NB4 (cell line): ENCODE measurements around the gene RCN2.

Experiments
- DNase-seq: peaks from one replicate; pipeline ENCODE4 v3.0.0; 2010; ENCODE audit warnings: low read depth
- H3K4me3 ChIP-seq: one replicate; pipeline ENCODE4 v1.5.1; 2011; ENCODE audit warnings: mild to moderate bottlenecking, low read depth, low read length, moderate library complexity
- CTCF ChIP-seq: IDR thresholded peaks from one replicate; pipeline ENCODE4 v1.5.1; 2012; ENCODE audit warnings: low read depth, low read length
- MAX ChIP-seq: IDR thresholded peaks from 2 replicates; pipeline ENCODE4 v1.6.1; 2011; ENCODE audit warnings: low read depth, low read length
- MYC ChIP-seq: IDR thresholded peaks from 2 replicates; pipeline ENCODE4 v1.6.1; 2011; ENCODE audit warnings: low read depth, low read length
- POLR2A ChIP-seq: IDR thresholded peaks from 2 replicates; pipeline ENCODE4 v1.6.1; 2011; ENCODE audit warnings: mild to moderate bottlenecking; ENCODE audit not compliant: insufficient read length; ENCODE audit errors: extremely low read depth

RCN2 gene

GRCh38 chr15:76941636-76942035 is 10.1 kb downstream of the RCN2 start:
- no peak for DNase-seq
- TF ChIP-seq MYC, result no peak
- TF ChIP-seq CTCF, result no peak
- TF ChIP-seq MAX, result no peak
- no peak for TF ChIP-seq POLR2A
- H3K4me3 ChIP-seq, result no peak overlapping the region

- no peak for DNase-seq
- no peak overlapping the region for H3K4me3 ChIP-seq
- no peak for TF ChIP-seq MAX
- TF ChIP-seq MYC, result no peak
- no peak for TF ChIP-seq CTCF
- TF ChIP-seq POLR2A, result no peak
These were observed 10.8 kb downstream of the RCN2 start for GRCh38 chr15:76942331-76942730.

GRCh38 chr15:76945494-76946093 is 14.0 kb downstream of the RCN2 start:
- TF ChIP-seq CTCF (no peak), MYC (no peak), POLR2A (no peak), MAX (no peak)
- DNase-seq, result no peak
- H3K4me3 ChIP-seq, result no peak overlapping the region

GRCh38 chr15:76947454-76947853 is 15.9 kb downstream of the RCN2 start:
- no peak for DNase-seq
- no peak overlapping the region for H3K4me3 ChIP-seq
- TF ChIP-seq POLR2A (no peak), MYC (no peak), MAX (no peak), CTCF (no peak)

GRCh38 chr15:76951220-76951619 is 19.7 kb downstream of the RCN2 start:
- TF ChIP-seq MAX (no peak), POLR2A (no peak), MYC (no peak), CTCF (no peak)
- DNase-seq, result no peak
- no peak overlapping the region for H3K4me3 ChIP-seq

GRCh38 chr15:76953913-76954312 is 22.4 kb downstream of the RCN2 start:
- TF ChIP-seq POLR2A (no peak), MYC (no peak), CTCF (no peak), MAX (no peak)
- no peak overlapping the region for H3K4me3 ChIP-seq
- no peak for DNase-seq
